Fibroblast of lung (primary cell): ENCODE data around the gene IL10RA.

ENCODE experiments used
- EZH2 ChIP-seq: IDR thresholded peaks from 2 replicates; pipeline ENCODE4 v1.5.1; 2012; ENCODE audit warnings: low read length, control low read depth, mild to moderate bottlenecking; ENCODE audit errors: missing control alignments
- TF ChIP-seq, protein P1 (sequence below), 2 donors: IDR thresholded peaks in 1 of 2; conservative IDR thresholded peaks in 1 of 2; 1 replicate in 1 of 2; 2 replicates in 1 of 2; pipeline ENCODE4 v1.5.1; 2011 to 2012; ENCODE audit warnings: low read length in 2 of 2, control low read depth in 1 of 2, inconsistent platforms in 1 of 2, low read depth in 1 of 2, mild to moderate bottlenecking in 1 of 2

DNA sequence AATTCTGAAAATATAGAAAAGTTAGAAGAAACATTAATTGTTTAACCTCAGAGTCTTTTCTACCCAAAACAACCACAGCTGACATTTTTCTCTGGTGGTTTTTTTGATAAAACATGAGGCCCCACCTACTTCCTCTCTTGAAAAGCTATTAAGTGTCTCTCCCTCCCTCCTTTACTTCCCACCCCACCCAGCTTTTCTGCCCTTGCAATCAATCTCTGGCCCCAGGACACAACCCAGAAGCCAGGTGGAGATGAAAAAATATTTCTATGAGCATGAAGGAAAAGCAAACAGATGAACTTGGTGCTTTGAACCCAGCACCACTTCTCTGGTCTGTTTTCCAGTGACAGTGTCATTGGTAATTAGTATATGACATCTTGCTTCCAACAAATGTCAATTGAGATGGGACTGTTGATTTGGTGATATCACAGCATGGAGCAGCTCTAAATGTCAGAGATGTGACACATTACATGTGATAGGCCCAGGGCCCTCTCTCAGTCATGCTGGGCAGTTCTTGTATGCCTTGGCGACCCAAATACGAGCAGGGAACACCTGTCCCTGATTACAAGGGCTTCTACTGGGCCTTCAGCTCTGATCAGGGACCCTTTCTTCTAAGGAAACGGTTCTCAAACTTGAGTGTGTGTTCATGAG lies 33.0 kb upstream of the IL10RA start:
- TF ChIP-seq, protein P1, sequence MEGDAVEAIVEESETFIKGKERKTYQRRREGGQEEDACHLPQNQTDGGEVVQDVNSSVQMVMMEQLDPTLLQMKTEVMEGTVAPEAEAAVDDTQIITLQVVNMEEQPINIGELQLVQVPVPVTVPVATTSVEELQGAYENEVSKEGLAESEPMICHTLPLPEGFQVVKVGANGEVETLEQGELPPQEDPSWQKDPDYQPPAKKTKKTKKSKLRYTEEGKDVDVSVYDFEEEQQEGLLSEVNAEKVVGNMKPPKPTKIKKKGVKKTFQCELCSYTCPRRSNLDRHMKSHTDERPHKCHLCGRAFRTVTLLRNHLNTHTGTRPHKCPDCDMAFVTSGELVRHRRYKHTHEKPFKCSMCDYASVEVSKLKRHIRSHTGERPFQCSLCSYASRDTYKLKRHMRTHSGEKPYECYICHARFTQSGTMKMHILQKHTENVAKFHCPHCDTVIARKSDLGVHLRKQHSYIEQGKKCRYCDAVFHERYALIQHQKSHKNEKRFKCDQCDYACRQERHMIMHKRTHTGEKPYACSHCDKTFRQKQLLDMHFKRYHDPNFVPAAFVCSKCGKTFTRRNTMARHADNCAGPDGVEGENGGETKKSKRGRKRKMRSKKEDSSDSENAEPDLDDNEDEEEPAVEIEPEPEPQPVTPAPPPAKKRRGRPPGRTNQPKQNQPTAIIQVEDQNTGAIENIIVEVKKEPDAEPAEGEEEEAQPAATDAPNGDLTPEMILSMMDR (conservative IDR thresholded peaks at IDR 0.05 in 1 of 2, IDR thresholded peaks at IDR 0.05 in 1 of 2; ENCODE audit: low read depth in 1 of 2, low read length in 2 of 2): no peak
- TF ChIP-seq EZH2: no peak
